K562 (cell line): Measurements from ENCODE around the gene CNOT1. TPM values are rescaled to one million over a fixed set of nuclear protein-coding genes. Genes with fewer than 3 reads are reported as not detected.
A peak's percentile ranks its signal among the peaks of the same experiment; 100 is the strongest.

ENCODE experiments used
- ATAC-seq: fragments of 200-7000 bp; cut with Tn5 transposase; 3 replicates; pipeline ENCODE4 v1.9.1; 2020; ENCODE audit warnings: moderate library complexity
- BruUV-seq: library from RNA; stranded (reverse); fragments of 400-500 nt; replicated peaks from 2 replicates; lab custom pipeline; 2021; lab: Mats Ljungman, UMichigan
- CTCF ChIA-PET: fragments of 300-600 bp; formaldehyde crosslinking; extraction: SDS; loops from one replicate; lab custom pipeline; 2021; ENCODE audit warnings: low intra/inter-chr PET ratio; lab: Yijun Ruan, JAX
- POLR2A ChIA-PET: fragments of 300-600, 350-650 bp; sonication (Branson Sonifier 250); formaldehyde crosslinking; extraction: SDS; loops from one replicate; lab custom pipeline; 2021; ENCODE audit warnings: antibody characterized with exemption, inconsistent platforms; lab: Yijun Ruan, JAX
- DNase-seq, 4 experiments: peaks; one replicate each; pipeline versions ENCODE4 v3.0.0 to v3.0.0-alpha.2; 2011 to 2018; ENCODE audit warnings: low spot score in 3 of 4, mixed read lengths in 3 of 4; ENCODE audit errors: extremely low read depth in 1 of 4
- FAIRE-seq: peaks from 2 replicates; lab custom pipeline; 2011; peaks lifted over from hg19 to GRCh38; lab: Jason Lieb, UNC
- H2AFZ ChIP-seq: 2 replicates; pipeline ENCODE4 v1.6.0; 2011; ENCODE audit warnings: low read depth, low read length, control low read depth, inconsistent platforms
- H3K27ac ChIP-seq: fragments of 200-600 bp; 3 replicates; pipeline ENCODE4 v1.8.0; 2011; ENCODE audit warnings: low read depth, mild to moderate bottlenecking, control low read depth, inconsistent platforms, low read length, moderate library complexity, mixed read lengths; ENCODE audit errors: extremely low read depth
- H3K27me3 ChIP-seq, 2 experiments: fragments of 300-600 bp in 1 of 2; 2 replicates in 1 of 2; 3 replicates in 1 of 2; pipeline versions ENCODE4 v1.6.0 to v1.8.0; 2011; ENCODE audit warnings: inconsistent platforms in 2 of 2, low read length in 2 of 2, mild to moderate bottlenecking in 1 of 2, mixed read lengths in 1 of 2, moderate library complexity in 1 of 2; ENCODE audit not compliant: control insufficient read depth in 2 of 2, insufficient read depth in 2 of 2
- H3K36me3 ChIP-seq: fragments of 300-600 bp; 3 replicates; pipeline ENCODE4 v1.8.0; 2011; ENCODE audit warnings: mild to moderate bottlenecking, low read length, inconsistent platforms; ENCODE audit not compliant: control insufficient read depth, insufficient read depth
- H3K4me1 ChIP-seq, 2 experiments: fragments of 200-600 bp in 1 of 2; replicated peaks in 1 of 2; 2 replicates in 1 of 2; 3 replicates in 1 of 2; pipeline versions ENCODE4 v1.5.1 to v1.8.0; 2011; ENCODE audit warnings: inconsistent platforms in 2 of 2, low read length in 2 of 2, mild to moderate bottlenecking in 1 of 2, mixed read lengths in 1 of 2, moderate library complexity in 1 of 2; ENCODE audit not compliant: control insufficient read depth in 2 of 2, insufficient read depth in 2 of 2
- H3K4me2 ChIP-seq: 2 replicates; pipeline ENCODE4 v1.6.1; 2011; ENCODE audit warnings: low read length, control low read depth, inconsistent platforms, mixed read lengths; ENCODE audit not compliant: insufficient read depth
- H3K4me3 ChIP-seq: fragments of 200-600 bp; sonication (generic), shearing (Covaris generic); 2 replicates; pipeline ENCODE4 v1.5.1; 2016; ENCODE audit warnings: control low read depth, inconsistent platforms
- H3K79me2 ChIP-seq: fragments of 200-600 bp; 3 replicates; pipeline ENCODE4 v1.8.0; 2011; ENCODE audit warnings: low read length, inconsistent platforms; ENCODE audit not compliant: control insufficient read depth, insufficient read depth
- H3K9ac ChIP-seq, 2 experiments: 2 replicates each; pipeline versions ENCODE4 v1.6.0 to v1.6.1; 2011; ENCODE audit warnings: low read depth in 2 of 2, low read length in 2 of 2, control low read depth in 1 of 2, inconsistent platforms in 1 of 2, mild to moderate bottlenecking in 1 of 2, mixed read lengths in 1 of 2; ENCODE audit not compliant: insufficient read depth in 1 of 2
- H3K9me1 ChIP-seq: one replicate; pipeline ENCODE4 v1.6.0; 2011; ENCODE audit warnings: inconsistent platforms, mild to moderate bottlenecking, low read length, moderate library complexity; ENCODE audit not compliant: control insufficient read depth, insufficient read depth
- H3K9me3 ChIP-seq: replicated peaks from 2 replicates; pipeline ENCODE4 v1.5.1; 2011; ENCODE audit warnings: low read depth, low read length, inconsistent platforms; ENCODE audit not compliant: control insufficient read depth, insufficient read depth
- H4K20me1 ChIP-seq: replicated peaks from 2 replicates; pipeline ENCODE4 v1.6.1; 2011; ENCODE audit warnings: low read length, inconsistent platforms, mixed read lengths; ENCODE audit not compliant: control insufficient read depth, insufficient read depth
- ARID3A ChIP-seq: IDR thresholded peaks from 2 replicates; pipeline ENCODE4 v1.6.1; 2012; ENCODE audit warnings: low read depth, low read length, improper control_type of control experiment, borderline replicate concordance
- GATA2 ChIP-seq: sonication (generic); formaldehyde crosslinking; IDR thresholded peaks from 2 replicates; pipeline ENCODE4 v1.4.0; 2020; ENCODE audit warnings: mild to moderate bottlenecking, missing genetic modification reagents
- HNRNPL ChIP-seq: fragments of 200-400 bp; formaldehyde crosslinking; IDR thresholded peaks from 2 replicates; pipeline ENCODE4 v1.6.1; 2017; ENCODE audit warnings: low read depth, mild to moderate bottlenecking, low read length
- KLF16 ChIP-seq: IDR thresholded peaks from 2 replicates; pipeline ENCODE4 v1.6.1; 2016; ENCODE audit warnings: antibody characterized with exemption
- MTF1 ChIP-seq: fragments of 250-450 bp; sonication (Bioruptor Pico); IDR thresholded peaks from 2 replicates; pipeline ENCODE4 v1.9.0; 2021; ENCODE audit warnings: moderate library complexity, mild to moderate bottlenecking, inconsistent platforms, borderline replicate concordance
- PCBP2 ChIP-seq: fragments of 200-400 bp; formaldehyde crosslinking; IDR thresholded peaks from 2 replicates; pipeline ENCODE4 v1.6.1; 2018; ENCODE audit warnings: low read length, low read depth, mild to moderate bottlenecking, moderate library complexity; ENCODE audit not compliant: poor library complexity, severe bottlenecking
- RAD21 ChIP-seq, 2 experiments: fragments of 250-450 bp in 1 of 2; fragments of 450-650 bp in 1 of 2; sonication (Bioruptor Pico) in 1 of 2; formaldehyde crosslinking in 1 of 2; IDR thresholded peaks in 1 of 2; conservative IDR thresholded peaks in 1 of 2; 2 replicates each; pipeline versions ENCODE4 v1.4.0 to v1.8.0; 2020 to 2022; ENCODE audit warnings: mild to moderate bottlenecking in 2 of 2, moderate library complexity in 1 of 2
- TRIM24 ChIP-seq, 2 experiments: fragments of 450-650 bp; IDR thresholded peaks; 2 replicates each; pipeline ENCODE4 v1.6.1; 2016
- ZFP1 ChIP-seq: fragments of 450-650 bp; formaldehyde crosslinking; IDR thresholded peaks from 2 replicates; pipeline ENCODE4 v1.4.0; 2020; ENCODE audit warnings: mild to moderate bottlenecking, mixed read lengths
- ZNF316 ChIP-seq: fragments of 450-650 bp; IDR thresholded peaks from 2 replicates; pipeline ENCODE4 v1.6.1; 2016
- ZNF445 ChIP-seq: fragments of 250-450 bp; sonication (Bioruptor Pico); IDR thresholded peaks from 2 replicates; pipeline ENCODE4 v1.4.0; 2020; ENCODE audit warnings: low read depth, mild to moderate bottlenecking, moderate library complexity
- WGBS: fragments of 100-300 bp; shearing (Covaris generic); methylation state at CpG from one replicate; pipeline ENCODE4 v1.1.6; 2016; ENCODE audit warnings: low coverage, mixed read lengths; ENCODE audit not compliant: insufficient coverage; ENCODE audit errors: missing lambda C conversion rate; 5-methylcytosine and 5-hydroxymethylcytosine counted together
- in situ Hi-C: fragments of 300-500 bp; cut with MboI; formaldehyde crosslinking; loops from 4 replicates; pipeline ENCODE4 v1.15.0; 2018; ENCODE audit warnings: inconsistent platforms, mixed read lengths
- intact Hi-C: fragments of 100-400 bp; cut with micrococcal nuclease; formaldehyde crosslinking; loops from 2 replicates; pipeline ENCODE4 v1.14.2; 2022
- polyA plus RNA-seq, 8 experiments: library from polyadenylated mRNA; depleted of rRNA in 4 of 8; stranded (reverse) in 5 of 8; unstranded in 3 of 8; fragments of >200 nt; fragmentation: Nextera tagmentation in 2 of 8; fragmentation: Illumina TruSeq in 1 of 8; extraction: Ambion mirVana in 2 of 8; extraction: Trizol in 1 of 8; gene quantifications; 2 replicates each; pipeline versions ENCODE4 v1.2.1 to v1.2.3, GENCODE V29; 2011 to 2014; ENCODE audit warnings: inconsistent platforms in 1 of 8, missing spikeins in 1 of 8
- total RNA-seq, 7 experiments: library from RNA; depleted of rRNA in 6 of 7; stranded (reverse); fragments of >200 nt in 6 of 7; fragmentation: Illumina TruSeq in 2 of 7; extraction: Trizol in 2 of 7; gene quantifications; 2 replicates each; pipeline versions ENCODE4 v1.2.1 to v1.2.3, GENCODE V29; 2011 to 2021; ENCODE audit warnings: low replicate concordance in 1 of 7
- TF ChIP-seq, protein P1 (sequence below): fragments of 250-450 bp; sonication (Bioruptor Pico); IDR thresholded peaks from 2 replicates; pipeline ENCODE4 v1.4.0; 2020; ENCODE audit warnings: borderline replicate concordance
- TF ChIP-seq, protein P2 (sequence below): sonication (generic); formaldehyde crosslinking; IDR thresholded peaks from 2 replicates; pipeline ENCODE4 v1.8.1; 2022; ENCODE audit warnings: missing genetic modification reagents
- TF ChIP-seq, protein P3 (sequence below): fragments of 450-650 bp; IDR thresholded peaks from 2 replicates; pipeline ENCODE4 v1.6.1; 2017; ENCODE audit warnings: antibody characterized with exemption

Gene CNOT1
- total and polyA plus RNA-seq, 9 of the 15 experiments (the other 6 are each of a cell fraction or from before 2014, with no cell fraction given): 110 to 270 (median 220) TPM

DNA sequence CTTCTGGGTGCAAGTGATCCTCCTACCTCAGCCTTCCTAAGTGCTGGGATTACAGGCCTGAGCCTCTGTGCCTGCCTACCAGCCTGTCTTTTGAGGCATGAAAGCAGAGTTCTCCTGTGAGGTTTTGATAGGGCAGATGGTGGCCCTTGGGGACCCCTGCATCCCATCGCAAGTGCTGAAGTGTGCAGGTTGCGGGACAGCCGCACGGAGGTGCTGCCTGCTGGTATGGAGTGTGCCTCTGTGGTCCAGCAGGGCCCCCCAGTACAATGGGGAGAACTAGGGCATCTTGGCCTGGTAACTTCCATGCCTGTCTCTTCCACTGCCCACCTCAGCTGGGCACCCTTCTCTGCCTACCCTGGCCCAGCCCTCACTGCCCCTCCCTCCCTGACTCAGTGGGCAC, 139.6 kb downstream of the CNOT1 start (continued):
- no peak for TF ChIP-seq ZFP1 (CRISPR knock-in tag)
- TF ChIP-seq RAD21 (CRISPR knock-in tag; conservative IDR thresholded peaks at IDR 0.05 in 1 of 2, IDR thresholded peaks at IDR 0.05 in 1 of 2): no peak
- TF ChIP-seq, protein P1, sequence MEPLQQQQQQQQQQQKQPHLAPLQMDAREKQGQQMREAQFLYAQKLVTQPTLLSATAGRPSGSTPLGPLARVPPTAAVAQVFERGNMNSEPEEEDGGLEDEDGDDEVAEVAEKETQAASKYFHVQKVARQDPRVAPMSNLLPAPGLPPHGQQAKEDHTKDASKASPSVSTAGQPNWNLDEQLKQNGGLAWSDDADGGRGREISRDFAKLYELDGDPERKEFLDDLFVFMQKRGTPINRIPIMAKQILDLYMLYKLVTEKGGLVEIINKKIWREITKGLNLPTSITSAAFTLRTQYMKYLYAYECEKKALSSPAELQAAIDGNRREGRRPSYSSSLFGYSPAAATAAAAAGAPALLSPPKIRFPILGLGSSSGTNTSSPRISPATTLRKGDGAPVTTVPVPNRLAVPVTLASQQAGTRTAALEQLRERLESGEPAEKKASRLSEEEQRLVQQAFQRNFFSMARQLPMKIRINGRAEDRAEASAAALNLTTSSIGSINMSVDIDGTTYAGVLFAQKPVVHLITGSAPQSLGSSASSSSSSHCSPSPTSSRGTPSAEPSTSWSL (CRISPR knock-in tag): no peak
- no peak for TF ChIP-seq ZNF316
- TF ChIP-seq, protein P2, sequence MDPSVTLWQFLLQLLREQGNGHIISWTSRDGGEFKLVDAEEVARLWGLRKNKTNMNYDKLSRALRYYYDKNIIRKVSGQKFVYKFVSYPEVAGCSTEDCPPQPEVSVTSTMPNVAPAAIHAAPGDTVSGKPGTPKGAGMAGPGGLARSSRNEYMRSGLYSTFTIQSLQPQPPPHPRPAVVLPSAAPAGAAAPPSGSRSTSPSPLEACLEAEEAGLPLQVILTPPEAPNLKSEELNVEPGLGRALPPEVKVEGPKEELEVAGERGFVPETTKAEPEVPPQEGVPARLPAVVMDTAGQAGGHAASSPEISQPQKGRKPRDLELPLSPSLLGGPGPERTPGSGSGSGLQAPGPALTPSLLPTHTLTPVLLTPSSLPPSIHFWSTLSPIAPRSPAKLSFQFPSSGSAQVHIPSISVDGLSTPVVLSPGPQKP: no peak
- no peak for TF ChIP-seq MTF1 (CRISPR knock-in tag)

- Histone ChIP-seq H3K4me3 (no peak overlapping the region), H3K4me1 (peaks cover 10 to 25% of the 10 kb centered on the region in 2 experiments; a peak in 4 of 5 replicates), H3K9me3 (no peaks in the 10 kb centered on the region), H2AFZ (no peak overlapping the region), H4K20me1 (no peaks in the 10 kb centered on the region; the same call in 1 of the 2 replicates), H3K4me2 (0 out of 2 replicates have a peak overlapping the region, but pooled peaks have one; percentile 6), H3K36me3 (no peaks in the 10 kb centered on the region), H3K79me2 (no peaks in the 10 kb centered on the region), H3K27ac (no peak overlapping the region), H3K9me1 (no peaks in the 10 kb centered on the region), H3K9ac (no peak overlapping the region), H3K27me3 (peaks cover 0 to 39% of the 10 kb centered on the region in 2 experiments; a peak in 4 of 5 replicates)
- POLR2A ChIA-PET: interaction anchor here (2.3 kb wide), 1 partner anchor 152 kb away, joined by 7 read pairs; no protein-coding TSS in a partner anchor
- peak; percentile 31 to 64 (median 53) for DNase-seq
- BruUV-seq: no TSS peak
- in situ Hi-C loops (no loop called here), intact Hi-C loops (loop anchor here (5.0 to 10.0 kb wide), 3 partner anchors 364 to 584 kb away; partner anchors contain the start of gene CFAP20)
- CTCF ChIA-PET: interaction anchor here (0.9 to 4.1 kb wide), 5 partner anchors 144 to 589 kb away, joined by 3 to 59 read pairs (median 7); no protein-coding TSS in a partner anchor
- 4% methylated on average over 3 of the region's 3 CpGs for WGBS
- peak; percentile 51 for ATAC-seq
- FAIRE-seq: peak; percentile 26
- TF ChIP-seq TRIM24 (IDR thresholded peaks at IDR 0.05): no peak
- no peak for TF ChIP-seq PCBP2
- TF ChIP-seq ARID3A: no peak
- no peak for TF ChIP-seq ZNF445 (CRISPR knock-in tag)
- no peak for TF ChIP-seq HNRNPL
- TF ChIP-seq GATA2: no peak
- TF ChIP-seq, protein P3, sequence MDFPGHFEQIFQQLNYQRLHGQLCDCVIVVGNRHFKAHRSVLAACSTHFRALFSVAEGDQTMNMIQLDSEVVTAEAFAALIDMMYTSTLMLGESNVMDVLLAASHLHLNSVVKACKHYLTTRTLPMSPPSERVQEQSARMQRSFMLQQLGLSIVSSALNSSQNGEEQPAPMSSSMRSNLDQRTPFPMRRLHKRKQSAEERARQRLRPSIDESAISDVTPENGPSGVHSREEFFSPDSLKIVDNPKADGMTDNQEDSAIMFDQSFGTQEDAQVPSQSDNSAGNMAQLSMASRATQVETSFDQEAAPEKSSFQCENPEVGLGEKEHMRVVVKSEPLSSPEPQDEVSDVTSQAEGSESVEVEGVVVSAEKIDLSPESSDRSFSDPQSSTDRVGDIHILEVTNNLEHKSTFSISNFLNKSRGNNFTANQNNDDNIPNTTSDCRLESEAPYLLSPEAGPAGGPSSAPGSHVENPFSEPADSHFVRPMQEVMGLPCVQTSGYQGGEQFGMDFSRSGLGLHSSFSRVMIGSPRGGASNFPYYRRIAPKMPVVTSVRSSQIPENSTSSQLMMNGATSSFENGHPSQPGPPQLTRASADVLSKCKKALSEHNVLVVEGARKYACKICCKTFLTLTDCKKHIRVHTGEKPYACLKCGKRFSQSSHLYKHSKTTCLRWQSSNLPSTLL: no peak
- 0 out of 2 replicates have a peak, but pooled peaks have one; percentile 45 for TF ChIP-seq KLF16
Observed at GRCh38 chr16:58488531-58488930, 141.1 kb downstream of the CNOT1 start.
